OCI-LY7 (cell line): ENCODE results near the gene BTAF1. TPM values are rescaled to one million over a fixed set of nuclear protein-coding genes. Genes with fewer than 3 reads are reported as not detected.

Experiments
- BruUV-seq: library from RNA; stranded (reverse); fragments of 400-500 nt; replicated peaks from 2 replicates; lab custom pipeline; 2021; lab: Mats Ljungman, UMichigan
- CTCF ChIA-PET: fragments of 300-600 bp; sonication (Branson Sonifier 250); formaldehyde crosslinking; loops from one replicate; lab custom pipeline; 2022; ENCODE audit warnings: antibody characterized with exemption; ENCODE audit not compliant: unreplicated experiment; lab: Charles Lee
- POLR2A ChIA-PET: fragments of 300-600 bp; sonication (Branson Sonifier 250); formaldehyde crosslinking; loops from one replicate; lab custom pipeline; 2022; ENCODE audit warnings: antibody characterized with exemption; lab: Charles Lee
- DNase-seq: peaks from one replicate; pipeline ENCODE4 v3.0.0-alpha.2; 2015; ENCODE audit warnings: low spot score
- H2AFZ ChIP-seq: fragments of 200-600 bp; sonication (generic), shearing (Covaris generic); 2 replicates; pipeline ENCODE4 v1.6.1; 2014; ENCODE audit warnings: mild to moderate bottlenecking, antibody characterized with exemption, low read length, moderate library complexity
- H3K27ac ChIP-seq: fragments of 200-600 bp; sonication (generic); 2 replicates; pipeline ENCODE4 v1.5.1; 2014; ENCODE audit warnings: mixed run types, low read depth, mild to moderate bottlenecking, moderate library complexity, low read length, inconsistent platforms; ENCODE audit not compliant: poor library complexity, severe bottlenecking
- H3K36me3 ChIP-seq: fragments of 200-600 bp; sonication (generic); 2 replicates; pipeline ENCODE4 v1.6.1; 2014; ENCODE audit warnings: mild to moderate bottlenecking, antibody characterized with exemption, low read length, moderate library complexity, mixed read lengths; ENCODE audit not compliant: insufficient read depth
- H3K4me1 ChIP-seq: fragments of 200-600 bp; sonication (generic); 2 replicates; pipeline ENCODE4 v1.5.1; 2014; ENCODE audit warnings: mild to moderate bottlenecking, low read length; ENCODE audit not compliant: insufficient read depth, poor library complexity, severe bottlenecking
- H3K4me2 ChIP-seq: fragments of 200-600 bp; sonication (generic); 2 replicates; pipeline ENCODE4 v1.6.1; 2014; ENCODE audit warnings: mild to moderate bottlenecking, low read length
- H3K4me3 ChIP-seq: fragments of 200-600 bp; sonication (generic); 2 replicates; pipeline ENCODE4 v1.5.1; 2014; ENCODE audit warnings: mild to moderate bottlenecking, low read depth, low read length; ENCODE audit not compliant: poor library complexity, severe bottlenecking
- H3K79me2 ChIP-seq: fragments of 200-600 bp; sonication (generic); 2 replicates; pipeline ENCODE4 v1.6.1; 2016; ENCODE audit warnings: low read depth, mild to moderate bottlenecking, low read length, moderate library complexity, mixed read lengths; ENCODE audit not compliant: insufficient read depth
- H3K9me2 ChIP-seq: fragments of 200-600 bp; sonication (generic); 2 replicates; pipeline ENCODE4 v1.6.1; 2016; ENCODE audit warnings: mild to moderate bottlenecking, low read length, mixed read lengths; ENCODE audit not compliant: insufficient read depth
- H3K9me3 ChIP-seq: fragments of 200-600 bp; sonication (generic); 2 replicates; pipeline ENCODE4 v1.6.1; 2014; ENCODE audit warnings: mild to moderate bottlenecking, mixed run types, low read length, mixed read lengths
- H4K20me1 ChIP-seq: fragments of 200-600 bp; sonication (generic); 2 replicates; pipeline ENCODE4 v1.6.1; 2014; ENCODE audit warnings: mild to moderate bottlenecking, antibody characterized with exemption, low read length, moderate library complexity, mixed read lengths; ENCODE audit not compliant: insufficient read depth
- EZH2phosphoT487 ChIP-seq: fragments of 200-600 bp; sonication (generic); IDR thresholded peaks from 2 replicates; pipeline ENCODE4 v1.6.1; 2018; ENCODE audit warnings: low read depth, borderline replicate concordance, mild to moderate bottlenecking, mixed run types, antibody characterized with exemption, low read length, moderate library complexity, mixed read lengths
- intact Hi-C: fragments of 100-400 bp; cut with micrococcal nuclease; formaldehyde crosslinking; loops from one replicate; pipeline ENCODE4 v1.10.0; 2022; ENCODE audit not compliant: unreplicated experiment
- total RNA-seq, 2 experiments: library from RNA; depleted of rRNA in 1 of 2; stranded (reverse); fragments of >200 nt in 1 of 2; shearing (Covaris generic) in 1 of 2; gene quantifications; 2 replicates each; pipeline ENCODE4 v1.2.3, GENCODE V29; 2014 to 2022
- TF ChIP-seq, protein P1 (sequence below): fragments of 200-600 bp; sonication (generic); conservative IDR thresholded peaks from 2 replicates; pipeline ENCODE4 v1.5.1; 2014; ENCODE audit warnings: mild to moderate bottlenecking, antibody characterized with exemption, low read length, moderate library complexity, mixed read lengths

The BTAF1 gene
- total RNA-seq, 2 experiments from 2014 or later = 65.1 to 95.6 TPM

GRCh38 chr10:91931526-91932190 is 8.1 kb downstream of the BTAF1 start:
- intact Hi-C loops = no loop called here
- H3K79me2 ChIP-seq = peaks cover 98% of the 10 kb centered on the region
- no peak overlapping the region for H2AFZ ChIP-seq
- POLR2A ChIA-PET = interaction anchor here (0.7 to 1.3 kb wide), 2 partner anchors 9 to 12 kb away, joined by 3 to 4 read pairs; no protein-coding TSS in a partner anchor
- no peak overlapping the region for H3K27ac ChIP-seq
- TF ChIP-seq, protein P1, sequence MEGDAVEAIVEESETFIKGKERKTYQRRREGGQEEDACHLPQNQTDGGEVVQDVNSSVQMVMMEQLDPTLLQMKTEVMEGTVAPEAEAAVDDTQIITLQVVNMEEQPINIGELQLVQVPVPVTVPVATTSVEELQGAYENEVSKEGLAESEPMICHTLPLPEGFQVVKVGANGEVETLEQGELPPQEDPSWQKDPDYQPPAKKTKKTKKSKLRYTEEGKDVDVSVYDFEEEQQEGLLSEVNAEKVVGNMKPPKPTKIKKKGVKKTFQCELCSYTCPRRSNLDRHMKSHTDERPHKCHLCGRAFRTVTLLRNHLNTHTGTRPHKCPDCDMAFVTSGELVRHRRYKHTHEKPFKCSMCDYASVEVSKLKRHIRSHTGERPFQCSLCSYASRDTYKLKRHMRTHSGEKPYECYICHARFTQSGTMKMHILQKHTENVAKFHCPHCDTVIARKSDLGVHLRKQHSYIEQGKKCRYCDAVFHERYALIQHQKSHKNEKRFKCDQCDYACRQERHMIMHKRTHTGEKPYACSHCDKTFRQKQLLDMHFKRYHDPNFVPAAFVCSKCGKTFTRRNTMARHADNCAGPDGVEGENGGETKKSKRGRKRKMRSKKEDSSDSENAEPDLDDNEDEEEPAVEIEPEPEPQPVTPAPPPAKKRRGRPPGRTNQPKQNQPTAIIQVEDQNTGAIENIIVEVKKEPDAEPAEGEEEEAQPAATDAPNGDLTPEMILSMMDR = no peak
- no peak for TF ChIP-seq EZH2phosphoT487
- H3K4me1 ChIP-seq = peaks cover under 1% of the 10 kb centered on the region
- no TSS peak for BruUV-seq
- H4K20me1 ChIP-seq = peaks cover 16% of the 10 kb centered on the region
- no peaks in the 10 kb centered on the region for H3K9me2 ChIP-seq
- CTCF ChIA-PET = no interaction called here
- no peak overlapping the region for H3K4me2 ChIP-seq
- no peak overlapping the region for H3K4me3 ChIP-seq
- peaks cover 88% of the 10 kb centered on the region for H3K36me3 ChIP-seq
- no peak for DNase-seq
- H3K9me3 ChIP-seq = no peaks in the 10 kb centered on the region

- no peaks in the 10 kb centered on the region for H3K4me1 ChIP-seq
- H3K4me3 ChIP-seq = no peak overlapping the region
- TF ChIP-seq EZH2phosphoT487 = no peak
- TF ChIP-seq, protein P1 = no peak
- peaks cover 96% of the 10 kb centered on the region for H3K79me2 ChIP-seq
- DNase-seq = no peak
- H3K27ac ChIP-seq = no peak overlapping the region
- BruUV-seq = no TSS peak
- intact Hi-C loops = no loop called here
- no peak overlapping the region for H3K4me2 ChIP-seq
- H2AFZ ChIP-seq = no peak overlapping the region
- peaks cover 90% of the 10 kb centered on the region for H3K36me3 ChIP-seq
- CTCF ChIA-PET = no interaction called here
- peaks cover 15% of the 10 kb centered on the region for H4K20me1 ChIP-seq
- no peaks in the 10 kb centered on the region for H3K9me3 ChIP-seq
- POLR2A ChIA-PET = interaction anchor here (0.6 to 1.9 kb wide), 2 partner anchors 9 to 493 kb away, joined by 4 to 6 read pairs; partner anchors contain the start of gene BTAF1
- H3K9me2 ChIP-seq = no peaks in the 10 kb centered on the region
Measured at GRCh38 chr10:91932737-91933136, 9.2 kb downstream of the BTAF1 start.

- Histone ChIP-seq H3K9me2 (no peaks in the 10 kb centered on the region), H3K4me1 (no peaks in the 10 kb centered on the region), H3K27ac (no peak overlapping the region), H3K4me2 (no peak overlapping the region), H4K20me1 (peaks cover 6% of the 10 kb centered on the region), H3K36me3 (peaks cover 99% of the 10 kb centered on the region), H3K79me2 (peaks cover 96% of the 10 kb centered on the region), H3K9me3 (no peaks in the 10 kb centered on the region), H2AFZ (no peak overlapping the region), H3K4me3 (no peak overlapping the region)
- POLR2A ChIA-PET = interaction anchor here (0.6 to 1.5 kb wide), 5 partner anchors 13 to 261 kb away, joined by 3 to 5 read pairs (median 3); partner anchors contain the start of gene BTAF1
- DNase-seq = no peak
- intact Hi-C loops = no loop called here
- BruUV-seq = no TSS peak
- no peak for TF ChIP-seq EZH2phosphoT487
- TF ChIP-seq, protein P1 = no peak
- CTCF ChIA-PET = no interaction called here
Measured at GRCh38 chr10:91935886-91936285, 12.3 kb downstream of the BTAF1 start.
